Loucy (cell line): Measurements from ENCODE around the gene NOC4L.

Source experiments
- H2AFZ ChIP-seq: fragments of 200-600 bp; sonication (generic); 2 replicates; pipeline ENCODE4 v1.6.0; 2016; ENCODE audit warnings: antibody characterized with exemption, mild to moderate bottlenecking, low read length, moderate library complexity
- H3F3A ChIP-seq: fragments of 200-600 bp; 2 replicates; pipeline ENCODE4 v1.6.0; 2016; ENCODE audit warnings: antibody characterized with exemption, low read depth, mild to moderate bottlenecking
- H3K27me3 ChIP-seq: fragments of 200-600 bp; sonication (generic); 2 replicates; pipeline ENCODE4 v1.6.1; 2014; ENCODE audit warnings: low read length, mild to moderate bottlenecking; ENCODE audit not compliant: insufficient read depth, poor library complexity, severe bottlenecking
- H3K36me3 ChIP-seq: fragments of 200-600 bp; sonication (generic); 2 replicates; pipeline ENCODE4 v1.6.1; 2016; ENCODE audit warnings: low read length; ENCODE audit not compliant: insufficient read depth
- H3K4me1 ChIP-seq: fragments of 200-600 bp; sonication (generic); 2 replicates; pipeline ENCODE4 v1.5.1; 2014; ENCODE audit warnings: low read length, mild to moderate bottlenecking; ENCODE audit not compliant: insufficient read depth, poor library complexity, severe bottlenecking
- H3K4me2 ChIP-seq: fragments of 200-600 bp; sonication (generic); 2 replicates; pipeline ENCODE4 v1.6.0; 2014; ENCODE audit warnings: antibody characterized with exemption, low read length, low read depth, mild to moderate bottlenecking; ENCODE audit not compliant: poor library complexity, severe bottlenecking
- H3K4me3 ChIP-seq: fragments of 200-600 bp; sonication (generic); 2 replicates; pipeline ENCODE4 v1.5.1; 2014; ENCODE audit warnings: low read length, mild to moderate bottlenecking, mixed read lengths; ENCODE audit not compliant: poor library complexity, severe bottlenecking
- H3K79me2 ChIP-seq: fragments of 200-600 bp; sonication (generic); 2 replicates; pipeline ENCODE4 v1.6.1; 2014; ENCODE audit warnings: low read length; ENCODE audit not compliant: insufficient read depth
- H3K9ac ChIP-seq: fragments of 200-600 bp; sonication (generic); 2 replicates; pipeline ENCODE4 v1.6.0; 2014; ENCODE audit warnings: mild to moderate bottlenecking, low read depth, low read length, moderate library complexity; ENCODE audit not compliant: poor library complexity, severe bottlenecking
- H3K9me2 ChIP-seq: fragments of 200-600 bp; sonication (generic); replicated peaks from 2 replicates; pipeline ENCODE4 v1.6.1; 2016; ENCODE audit warnings: low read depth, low read length, mixed read lengths
- H3K9me3 ChIP-seq: fragments of 200-600 bp; sonication (generic); 2 replicates; pipeline ENCODE4 v1.6.1; 2014; ENCODE audit warnings: mild to moderate bottlenecking, antibody characterized with exemption, low read length, low read depth; ENCODE audit not compliant: insufficient read depth
- H4K20me1 ChIP-seq: fragments of 200-600 bp; sonication (generic); 2 replicates; pipeline ENCODE4 v1.6.0; 2014; ENCODE audit warnings: antibody characterized with exemption, low read length, mild to moderate bottlenecking; ENCODE audit not compliant: insufficient read depth, poor library complexity, severe bottlenecking
- EZH2phosphoT487 ChIP-seq: fragments of 200-600 bp; IDR thresholded peaks from 2 replicates; pipeline ENCODE4 v1.6.1; 2018; ENCODE audit warnings: antibody characterized with exemption, mild to moderate bottlenecking, moderate library complexity, borderline replicate concordance
- TF ChIP-seq, protein P1 (sequence below): fragments of 200-600 bp; sonication (generic); conservative IDR thresholded peaks from 2 replicates; pipeline ENCODE4 v1.5.1; 2014; ENCODE audit warnings: mild to moderate bottlenecking, antibody characterized with exemption, low read length

The NOC4L gene

DNA sequence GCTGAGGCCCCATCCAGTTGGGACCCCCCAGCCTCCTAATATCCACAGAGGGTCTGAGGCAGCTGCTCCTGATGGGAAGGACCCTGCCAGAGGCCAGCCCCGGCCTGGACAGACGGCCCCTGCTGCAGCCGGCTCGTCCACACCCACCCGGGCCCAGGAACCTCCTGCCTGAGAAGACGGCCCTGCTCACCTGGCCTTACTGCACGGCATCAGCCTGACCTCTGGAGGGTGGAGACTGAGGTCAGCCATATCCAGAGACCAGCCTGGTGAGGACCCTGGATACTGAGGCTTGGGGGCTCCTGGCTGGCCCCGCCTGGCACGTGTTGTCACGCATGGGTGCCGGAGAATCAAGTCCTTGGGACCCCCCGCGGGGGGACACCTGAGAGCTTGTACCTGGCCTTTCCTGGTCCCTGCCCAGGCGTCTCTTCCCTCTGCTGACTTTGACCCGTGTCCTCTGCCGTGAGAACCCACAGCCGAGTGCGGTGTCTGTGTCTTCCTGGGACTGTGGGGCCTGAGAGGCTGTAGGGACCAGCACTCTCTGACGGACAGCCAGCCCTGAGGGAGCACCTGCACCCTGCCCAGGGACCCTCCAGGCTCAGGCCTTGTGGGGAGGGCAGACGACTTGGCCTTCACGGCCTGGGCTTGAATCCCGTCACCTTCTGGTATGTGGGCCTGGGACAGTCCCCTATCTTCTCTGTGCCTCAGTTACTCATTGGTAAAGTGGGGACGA is 57.3 kb downstream of the NOC4L start:
- Histone ChIP-seq H3K4me1 (no peaks in the 10 kb centered on the region), H4K20me1 (no peaks in the 10 kb centered on the region), H3K27me3 (no peaks in the 10 kb centered on the region), H3K9me2 (no peaks in the 10 kb centered on the region), H3K4me3 (no peak overlapping the region), H3F3A (no peaks in the 10 kb centered on the region), H3K36me3 (no peaks in the 10 kb centered on the region), H2AFZ (no peak overlapping the region), H3K9me3 (no peaks in the 10 kb centered on the region), H3K9ac (no peak overlapping the region), H3K79me2 (no peaks in the 10 kb centered on the region), H3K4me2 (no peak overlapping the region)
- no peak for TF ChIP-seq EZH2phosphoT487
- TF ChIP-seq, protein P1, sequence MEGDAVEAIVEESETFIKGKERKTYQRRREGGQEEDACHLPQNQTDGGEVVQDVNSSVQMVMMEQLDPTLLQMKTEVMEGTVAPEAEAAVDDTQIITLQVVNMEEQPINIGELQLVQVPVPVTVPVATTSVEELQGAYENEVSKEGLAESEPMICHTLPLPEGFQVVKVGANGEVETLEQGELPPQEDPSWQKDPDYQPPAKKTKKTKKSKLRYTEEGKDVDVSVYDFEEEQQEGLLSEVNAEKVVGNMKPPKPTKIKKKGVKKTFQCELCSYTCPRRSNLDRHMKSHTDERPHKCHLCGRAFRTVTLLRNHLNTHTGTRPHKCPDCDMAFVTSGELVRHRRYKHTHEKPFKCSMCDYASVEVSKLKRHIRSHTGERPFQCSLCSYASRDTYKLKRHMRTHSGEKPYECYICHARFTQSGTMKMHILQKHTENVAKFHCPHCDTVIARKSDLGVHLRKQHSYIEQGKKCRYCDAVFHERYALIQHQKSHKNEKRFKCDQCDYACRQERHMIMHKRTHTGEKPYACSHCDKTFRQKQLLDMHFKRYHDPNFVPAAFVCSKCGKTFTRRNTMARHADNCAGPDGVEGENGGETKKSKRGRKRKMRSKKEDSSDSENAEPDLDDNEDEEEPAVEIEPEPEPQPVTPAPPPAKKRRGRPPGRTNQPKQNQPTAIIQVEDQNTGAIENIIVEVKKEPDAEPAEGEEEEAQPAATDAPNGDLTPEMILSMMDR = no peak
